GM19397 (cell line): ENCODE measurements around the gene TEX54.
"Not testable (repeated sequence)": the region's sequence is repeated elsewhere in the genome, so short reads cannot be mapped to it uniquely, and the experiment has no call there.

ENCODE experiments used
- ATAC-seq: cut with Tn5 transposase; IDR thresholded peaks from one replicate; pipeline ENCODE4 v1.9.1; 2021; ENCODE audit warnings: mild to moderate bottlenecking, moderate library complexity; ENCODE audit not compliant: unreplicated experiment

TEX54 gene

GRCh38 chr11:62832336-62833234 is at the start of gene TEX54:
Gene TEX54 (minus strand): TSS chr11:62832841.
- peak; percentile 14 for ATAC-seq

GRCh38 chr11:62882431-62882749 is 49.7 kb upstream of the TEX54 start:
- ATAC-seq = no peak

DNA sequence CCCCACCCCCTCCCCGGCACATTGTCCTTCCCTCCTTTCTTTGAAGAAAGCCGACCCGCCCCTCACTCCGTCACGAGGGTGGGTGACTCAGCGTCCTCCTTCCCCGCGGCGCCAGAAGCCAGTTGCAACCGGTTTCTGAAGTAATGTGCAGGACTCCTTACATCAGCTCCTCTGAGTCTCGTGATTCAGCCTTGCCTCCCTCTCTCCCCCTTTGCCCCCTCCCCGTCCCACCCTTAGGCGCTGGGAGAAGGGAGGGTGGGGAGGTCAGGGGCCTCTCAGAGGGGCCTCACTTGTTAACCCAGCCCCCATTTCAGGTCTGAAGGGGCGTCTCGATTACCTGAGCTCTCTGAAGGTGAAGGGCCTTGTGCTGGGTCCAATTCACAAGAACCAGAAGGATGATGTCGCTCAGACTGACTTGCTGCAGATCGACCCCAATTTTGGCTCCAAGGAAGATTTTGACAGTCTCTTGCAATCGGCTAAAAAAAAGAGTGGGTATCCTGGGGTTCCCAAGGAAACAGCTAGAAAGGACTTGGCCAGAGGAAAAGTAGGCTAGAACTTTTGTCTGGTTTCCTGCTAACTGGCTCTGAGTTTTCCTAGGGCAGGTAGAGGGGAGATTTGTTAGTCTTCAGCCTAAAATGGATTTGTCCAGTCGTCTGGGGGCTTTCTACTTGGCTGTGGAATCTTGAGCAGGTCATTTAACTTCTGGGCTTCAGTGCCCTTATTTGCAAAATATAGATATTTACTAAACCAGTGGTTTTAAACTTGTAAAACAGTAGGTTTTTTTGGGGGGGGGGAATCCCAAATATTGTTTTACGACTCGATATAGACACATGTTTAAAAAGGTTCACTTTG is 49.2 kb upstream of the TEX54 start:
- ATAC-seq = peak; percentile 35

- ATAC-seq = peak; percentile 72
Observed at GRCh38 chr11:62880803-62881578, 48.4 kb upstream of the TEX54 start, which contains the start of gene SLC3A2. Gene SLC3A2 (plus strand): TSS chr11:62880896. CDS start chr11:62881024, 128 bp downstream.

GRCh38 chr11:62880231-62880802 is 47.7 kb upstream of the TEX54 start:
- ATAC-seq = peak; percentile 6

GRCh38 chr11:62879235-62879978 is 46.8 kb upstream of the TEX54 start:
- ATAC-seq = no peak

DNA sequence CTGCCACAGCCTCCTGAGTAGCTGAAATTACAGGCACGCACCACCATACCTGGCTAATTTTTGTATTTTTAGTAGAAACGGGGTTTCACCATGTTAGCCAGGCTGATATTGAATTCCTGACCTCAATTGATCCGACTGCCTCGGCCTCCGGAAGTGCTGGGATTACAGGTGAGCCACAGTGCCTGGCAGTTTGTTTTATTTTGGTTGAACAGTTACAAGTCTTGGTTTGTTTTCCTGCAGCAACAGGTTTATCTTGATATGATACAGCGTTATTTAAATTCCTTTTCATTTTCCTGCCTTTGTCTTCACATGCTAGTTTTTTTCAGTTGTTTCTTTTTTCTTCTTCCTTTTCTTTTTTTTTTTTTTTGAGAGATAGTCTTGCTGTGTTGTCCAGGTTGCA is 44.1 kb upstream of the TEX54 start:
- no peak for ATAC-seq

DNA sequence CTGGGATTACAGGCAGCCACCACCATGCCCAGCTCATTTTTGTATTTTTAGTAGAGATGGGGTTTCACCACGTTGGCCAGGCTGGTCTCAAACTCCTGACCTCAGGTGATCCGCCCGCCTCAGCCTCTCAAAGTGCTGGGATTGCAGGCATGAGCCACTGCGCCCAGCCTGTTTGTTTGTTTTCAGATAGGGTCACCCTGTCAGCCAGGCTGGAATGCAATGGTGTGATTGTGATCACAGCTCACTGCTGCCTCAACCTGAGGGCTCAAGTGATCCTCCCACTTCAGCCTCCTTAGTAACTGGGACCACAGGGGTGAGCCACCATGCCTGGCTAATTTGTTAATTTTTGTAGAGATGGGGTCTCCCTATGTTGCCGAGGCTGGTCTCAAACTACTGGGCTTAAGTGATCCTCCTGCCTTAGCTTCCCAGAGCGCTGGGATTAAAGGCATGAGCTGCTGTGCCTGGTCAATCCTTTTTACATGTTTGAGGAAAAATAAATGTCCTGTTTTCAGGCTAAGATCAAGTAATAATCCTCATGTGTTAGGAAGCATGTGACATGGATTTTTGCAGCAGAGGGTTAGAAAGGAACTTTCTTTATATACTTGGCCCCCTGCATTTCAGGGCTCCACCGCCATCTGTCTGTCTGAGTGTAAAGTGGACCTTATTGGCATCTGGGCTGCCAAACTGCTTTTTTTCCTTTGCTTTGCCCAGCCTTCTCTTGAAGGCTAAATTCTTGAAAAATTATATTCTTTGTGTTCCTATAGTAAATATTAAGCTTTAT is 43.2 kb upstream of the TEX54 start:
- ATAC-seq = no peak

- ATAC-seq = no peak
Observed at GRCh38 chr11:62874851-62875250, 42.2 kb upstream of the TEX54 start.

DNA sequence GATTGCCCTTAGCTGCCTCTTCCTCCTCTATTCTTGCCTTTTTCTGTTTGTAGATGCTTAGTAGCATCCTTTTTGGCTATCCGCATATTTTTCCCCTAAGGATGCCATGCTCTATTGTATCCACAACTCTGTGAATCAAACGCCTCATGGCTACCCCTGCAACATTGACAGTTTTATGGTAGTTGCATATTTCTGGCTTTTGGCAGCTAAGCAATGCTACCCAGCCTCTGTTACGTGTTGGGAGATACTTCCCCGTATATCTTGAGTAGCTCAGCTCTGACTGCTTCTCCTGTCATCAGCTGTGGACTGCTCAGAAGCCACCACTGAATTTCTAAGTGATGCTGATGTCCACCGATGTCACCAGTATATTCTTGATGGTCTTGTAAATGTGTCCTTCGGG is 33.0 kb upstream of the TEX54 start:
- ATAC-seq = no peak

DNA sequence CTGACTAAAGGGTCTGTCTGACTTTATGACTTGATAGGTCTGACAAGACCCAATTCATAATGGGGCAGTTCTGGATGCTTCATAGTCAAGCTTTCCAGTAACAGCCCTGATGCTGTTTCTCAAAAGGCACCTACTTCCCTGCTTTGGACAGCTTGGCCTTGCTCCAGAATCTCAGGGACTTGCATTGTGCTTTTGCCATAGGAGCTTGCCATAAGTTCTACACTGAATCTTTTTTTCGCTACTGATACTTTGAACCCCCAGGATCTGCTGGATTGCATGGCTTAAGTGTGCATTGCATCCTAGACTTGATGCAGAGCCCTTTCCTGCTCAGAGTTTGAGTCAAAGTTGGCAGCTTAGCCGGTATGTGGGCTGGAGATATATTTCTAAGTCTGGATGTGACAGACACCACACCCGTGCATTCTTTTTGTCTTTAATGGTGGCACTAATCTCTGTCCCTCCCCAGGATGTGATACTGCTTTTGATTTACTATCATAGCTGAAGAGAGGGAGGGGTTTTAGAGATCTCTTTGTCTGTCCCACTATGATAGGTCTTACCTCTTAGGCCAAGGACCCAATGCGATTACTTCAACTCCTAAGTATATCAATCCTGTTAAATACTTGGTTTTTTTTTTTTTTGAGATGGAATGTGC is 31.2 kb upstream of the TEX54 start:
- ATAC-seq = no peak

- ATAC-seq = not testable (repeated sequence)
Observed at GRCh38 chr11:62861564-62862192, 29.0 kb upstream of the TEX54 start.

- ATAC-seq = no peak
Observed at GRCh38 chr11:62860835-62861563, 28.4 kb upstream of the TEX54 start.

DNA sequence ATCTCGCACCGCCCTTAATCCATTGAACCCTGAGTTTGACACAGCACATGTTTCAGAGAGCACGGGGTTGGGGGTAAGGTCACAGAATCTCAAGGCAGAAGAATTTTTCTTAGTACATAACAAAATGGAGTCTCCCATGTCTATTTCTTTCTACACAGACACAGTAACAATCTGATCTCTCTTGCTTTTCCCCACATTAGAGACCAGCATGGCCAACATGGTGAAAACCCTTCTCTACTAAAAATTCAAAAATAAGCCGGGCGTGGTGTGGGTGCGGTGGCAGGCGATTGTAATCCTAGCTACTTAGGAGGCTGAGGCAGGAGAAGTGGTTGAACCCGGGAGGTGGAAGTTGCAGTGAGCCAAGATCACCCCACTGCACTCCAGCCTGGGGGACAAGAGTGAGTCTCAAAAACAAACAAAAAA is 26.7 kb upstream of the TEX54 start:
- ATAC-seq = not testable (repeated sequence)

DNA sequence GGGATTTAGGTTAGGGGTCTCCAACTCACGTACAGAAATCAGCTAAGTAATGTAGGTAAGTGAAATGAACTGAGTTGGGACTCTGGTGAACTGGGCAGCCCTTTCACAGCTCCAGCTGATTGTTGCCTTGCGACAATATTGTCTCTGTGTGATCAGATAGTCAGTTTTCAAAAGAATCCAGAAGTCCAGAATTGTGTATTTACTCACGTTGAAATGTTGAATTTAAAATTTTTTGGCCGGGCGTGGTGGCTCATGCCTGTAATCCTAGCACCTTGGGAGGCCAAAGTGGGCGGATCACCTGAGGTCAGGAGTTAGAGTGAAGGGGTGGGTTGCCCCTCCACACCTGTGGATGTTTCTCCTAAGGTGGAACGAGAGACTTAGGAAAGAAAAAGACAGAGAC is 25.6 kb upstream of the TEX54 start:
- no peak for ATAC-seq

- no peak for ATAC-seq
Observed at GRCh38 chr11:62857541-62857982, 24.9 kb upstream of the TEX54 start.

DNA sequence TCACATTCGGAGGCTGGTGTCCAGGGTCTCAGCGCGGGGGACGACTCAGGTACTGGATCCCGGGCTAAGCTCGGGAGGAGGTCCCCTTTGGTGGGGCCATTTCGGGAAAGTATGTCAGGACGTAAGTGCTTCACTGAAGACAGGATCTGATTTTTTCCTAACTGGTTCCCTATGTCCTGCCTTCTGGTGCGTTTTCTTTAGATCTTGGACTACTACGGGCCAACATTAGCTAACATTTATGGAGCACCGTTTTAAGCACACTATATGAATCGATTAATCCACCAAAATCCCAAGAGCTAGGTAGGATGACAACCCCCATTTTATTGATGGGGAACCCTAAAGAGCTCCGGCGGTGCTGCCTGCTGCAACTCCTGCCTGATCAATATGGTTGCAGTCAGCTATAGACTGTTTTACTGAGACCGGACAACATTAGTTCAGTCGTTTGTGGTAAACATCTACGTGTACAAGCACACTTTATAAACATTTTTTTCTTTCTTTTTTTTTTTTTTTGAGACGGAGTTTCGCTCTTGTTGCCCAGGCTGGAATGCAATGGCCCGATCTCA is 23.8 kb upstream of the TEX54 start:
- no peak for ATAC-seq
